ENCODE data around the gene PTK7.
A peak's percentile ranks its signal among the peaks of the same experiment; 100 is the strongest.

PTK7 gene

DNA sequence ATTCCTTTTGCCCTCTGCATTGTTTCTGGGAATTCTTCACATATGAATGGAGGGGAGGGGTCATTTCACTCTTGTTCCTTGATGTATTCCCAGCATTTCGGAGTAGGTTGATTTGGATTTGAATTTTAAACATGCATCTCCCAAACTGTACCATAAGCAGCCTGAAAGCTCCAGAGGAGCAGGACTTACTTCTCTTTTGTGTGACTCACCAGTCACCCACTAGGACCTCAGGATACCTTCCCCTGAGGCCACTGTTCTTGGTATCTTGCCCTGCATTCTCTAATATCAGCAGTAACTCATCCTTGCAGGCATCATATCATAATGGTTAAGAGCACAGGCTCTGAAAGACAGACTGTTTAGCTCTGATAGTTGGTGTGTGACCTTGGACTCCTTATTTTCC, 17.6 kb upstream of the PTK7 start:
- TF ChIP-seq LEF1 (IDR thresholded peaks at IDR 0.05; ENCODE audit: borderline replicate concordance) (no peak), PKNOX1 (IDR thresholded peaks at IDR 0.05) (no peak), HDGF (IDR thresholded peaks at IDR 0.05; ENCODE audit: borderline replicate concordance) (no peak)
- DNase-seq (ENCODE audit: extremely low spot score): no peak
- POLR2A ChIA-PET: interaction anchor here (0.8 to 2.4 kb wide), 10 partner anchors 9 to 129 kb away, joined by 3 to 20 read pairs (median 8); partner anchors contain the start of genes CNPY3, KLHDC3, MEA1 and PEX6
- CTCF ChIA-PET: no interaction called here

DNA sequence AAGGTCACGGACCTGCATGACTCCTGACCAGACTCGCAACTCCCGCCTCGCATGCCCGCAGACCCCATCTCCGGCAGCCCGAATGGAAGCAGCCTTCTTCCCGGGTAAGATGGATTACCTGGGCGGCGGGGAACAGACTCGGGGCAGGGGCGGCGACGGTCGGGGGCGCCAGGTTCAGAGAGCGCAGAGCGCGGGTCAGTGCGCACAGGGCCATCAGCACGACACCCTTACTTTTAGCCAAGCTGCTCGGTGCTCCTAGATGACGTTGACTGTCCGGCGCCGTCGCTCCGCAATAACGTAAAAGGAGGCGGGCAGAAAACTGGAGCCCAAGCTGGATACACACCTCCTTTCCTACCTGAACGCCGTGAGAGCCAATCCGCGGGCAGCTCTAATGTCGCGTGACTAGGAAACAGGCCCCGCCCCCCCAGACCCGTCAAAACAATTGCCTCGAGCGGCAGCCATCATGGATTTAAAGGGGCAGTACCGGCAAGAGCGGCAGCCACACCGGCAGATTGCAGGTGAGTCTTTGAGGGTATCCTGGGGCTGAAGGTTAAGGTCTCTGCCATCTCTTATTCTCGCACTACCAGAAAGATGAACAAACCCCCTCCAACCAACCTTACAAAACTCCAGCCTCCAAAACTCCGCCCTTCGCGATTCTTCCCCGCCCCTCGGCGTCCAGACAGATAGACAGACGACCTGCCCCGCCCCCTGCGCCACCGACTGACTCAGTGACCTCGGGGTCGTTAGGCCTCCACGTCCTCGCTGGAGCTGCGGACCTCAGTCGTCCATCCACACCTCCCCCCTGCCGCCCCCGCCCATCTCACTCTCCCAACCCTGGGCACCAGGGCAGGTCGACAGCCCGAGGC, 16.7 kb upstream of the PTK7 start, which contains the start of the genes KLC4 and MRPL2:
Gene KLC4 (plus strand): TSS at position 464 of the 866 bp plus-strand sequence. CDS start 1,705 bp downstream, outside the sequence.
Gene MRPL2 (minus strand): TSS at position 267 of the 866 bp plus-strand sequence. CDS start 53 bp downstream, at position 214.
- ChIA-PET CTCF (no interaction called here), POLR2A (interaction anchor here (0.6 to 2.4 kb wide), 28 partner anchors 10 to 131 kb away, joined by 3 to 20 read pairs (median 4); partner anchors contain the start of genes CNPY3, KLHDC3, MEA1 and PEX6)
- no peak for TF ChIP-seq ELF4 (IDR thresholded peaks at IDR 0.05)
- peak; percentile 87 for TF ChIP-seq PKNOX1 (IDR thresholded peaks at IDR 0.05)
- DNase-seq (ENCODE audit: extremely low spot score): peak; percentile 99

DNA sequence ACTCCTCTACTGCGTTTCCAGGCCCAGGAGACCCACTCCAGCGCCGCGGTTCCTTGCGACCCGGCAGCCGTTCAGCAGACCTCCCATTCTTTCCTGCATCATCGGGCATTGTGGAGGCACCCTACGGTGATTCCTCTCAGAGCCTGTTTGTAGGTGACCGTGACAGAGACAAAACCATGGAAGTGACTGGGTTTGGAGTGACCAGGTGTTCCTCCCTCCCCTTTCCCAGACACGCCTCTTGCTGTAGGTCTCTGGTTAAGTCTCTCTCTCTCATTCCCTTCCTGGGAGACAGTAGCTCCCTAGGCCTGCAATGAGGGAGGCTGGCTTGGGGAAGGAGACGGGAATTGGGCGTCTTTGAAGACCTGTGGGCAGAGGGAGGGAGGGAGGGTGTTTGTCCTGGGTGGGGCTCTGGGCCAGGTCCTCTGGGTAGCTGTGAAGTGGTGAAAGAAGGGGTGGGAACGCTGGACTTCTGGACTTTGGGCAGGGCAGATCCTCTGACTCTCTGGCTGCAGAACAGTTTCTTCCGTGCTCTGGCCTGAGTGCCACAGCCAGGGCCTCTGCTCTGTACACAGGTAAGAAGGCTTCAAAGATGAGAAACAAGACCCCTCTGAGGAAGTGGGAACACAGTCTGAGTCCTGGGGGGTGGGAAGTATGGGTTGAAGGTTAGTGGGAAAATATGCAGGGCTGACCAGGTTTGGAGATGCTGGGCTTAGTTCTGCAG, 15.9 kb upstream of the PTK7 start:
- CTCF ChIA-PET: no interaction called here
- POLR2A ChIA-PET: interaction anchor here (0.7 to 2.4 kb wide), 16 partner anchors 12 to 131 kb away, joined by 3 to 20 read pairs (median 6); partner anchors contain the start of genes CNPY3, KLHDC3, MEA1 and PPP2R5D
- no peak for DNase-seq (ENCODE audit: extremely low spot score)
- TF ChIP-seq LEF1 (IDR thresholded peaks at IDR 0.05; ENCODE audit: borderline replicate concordance) (no peak), PKNOX1 (IDR thresholded peaks at IDR 0.05) (no peak), FOXA1 (IDR thresholded peaks at IDR 0.05) (no peak), NFRKB (IDR thresholded peaks at IDR 0.05) (no peak)

DNA sequence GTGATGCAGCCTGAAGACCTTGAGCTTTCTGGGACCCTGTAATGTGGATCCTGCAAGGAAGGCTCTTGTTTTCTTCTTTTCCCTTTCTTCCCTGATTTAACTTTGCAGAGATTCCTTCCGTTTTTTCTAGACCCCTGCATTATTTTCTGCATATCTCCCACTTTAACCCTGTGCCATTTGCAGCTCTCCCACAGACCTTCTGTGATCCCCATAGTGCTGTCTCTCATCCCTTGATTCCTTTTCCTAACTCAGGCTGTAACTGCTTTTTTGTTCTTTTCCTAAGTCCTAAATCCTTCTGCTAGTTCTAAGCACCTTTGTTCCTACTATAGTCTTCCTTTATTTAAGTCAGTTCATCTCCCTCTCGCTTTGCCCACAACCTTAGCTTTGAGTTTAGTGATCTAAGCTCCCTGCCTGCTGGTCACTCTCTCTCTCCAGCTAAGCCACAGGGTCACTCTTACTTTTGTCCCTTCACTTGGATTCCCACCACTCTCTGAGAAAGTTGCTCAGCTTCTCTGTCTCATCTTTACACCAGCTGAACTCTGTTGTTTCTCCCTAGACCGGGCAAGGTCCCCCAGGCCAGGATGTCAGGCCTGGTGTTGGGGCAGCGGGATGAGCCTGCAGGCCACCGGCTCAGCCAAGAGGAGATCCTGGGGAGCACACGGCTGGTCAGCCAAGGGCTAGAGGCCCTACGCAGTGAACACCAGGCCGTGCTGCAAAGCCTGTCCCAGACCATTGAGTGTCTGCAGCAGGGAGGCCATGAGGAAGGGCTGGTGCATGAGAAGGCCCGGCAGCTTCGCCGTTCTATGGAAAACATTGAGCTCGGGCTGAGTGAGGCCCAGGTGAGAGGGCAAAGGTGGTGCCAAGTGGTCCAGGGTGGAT, 15.1 kb upstream of the PTK7 start:
- ChIA-PET CTCF (no interaction called here), POLR2A (interaction anchor here (0.8 to 2.4 kb wide), 5 partner anchors 13 to 77 kb away, joined by 3 to 20 read pairs (median 9); partner anchors contain the start of genes KLHDC3, MEA1 and PPP2R5D)
- no peak for TF ChIP-seq ARNT (IDR thresholded peaks at IDR 0.05)
- no peak for TF ChIP-seq FOXA1 (IDR thresholded peaks at IDR 0.05)
- TF ChIP-seq FOXM1 (IDR thresholded peaks at IDR 0.05; ENCODE audit: borderline replicate concordance): no peak
- TF ChIP-seq ZNF384 (IDR thresholded peaks at IDR 0.05): no peak
- no peak for DNase-seq (ENCODE audit: extremely low spot score)

- DNase-seq (ENCODE audit: extremely low spot score): no peak
- POLR2A ChIA-PET: no interaction called here
- CTCF ChIA-PET: no interaction called here
- no peak for TF ChIP-seq ELF4 (IDR thresholded peaks at IDR 0.05)
- TF ChIP-seq TARDBP (IDR thresholded peaks at IDR 0.05): no peak
- TF ChIP-seq CTBP1 (IDR thresholded peaks at IDR 0.05; ENCODE audit: borderline replicate concordance): no peak
- TF ChIP-seq SUZ12 (IDR thresholded peaks at IDR 0.05): no peak
Observed at GRCh38 chr6:43061861-43062260, 14.3 kb upstream of the PTK7 start.

DNA sequence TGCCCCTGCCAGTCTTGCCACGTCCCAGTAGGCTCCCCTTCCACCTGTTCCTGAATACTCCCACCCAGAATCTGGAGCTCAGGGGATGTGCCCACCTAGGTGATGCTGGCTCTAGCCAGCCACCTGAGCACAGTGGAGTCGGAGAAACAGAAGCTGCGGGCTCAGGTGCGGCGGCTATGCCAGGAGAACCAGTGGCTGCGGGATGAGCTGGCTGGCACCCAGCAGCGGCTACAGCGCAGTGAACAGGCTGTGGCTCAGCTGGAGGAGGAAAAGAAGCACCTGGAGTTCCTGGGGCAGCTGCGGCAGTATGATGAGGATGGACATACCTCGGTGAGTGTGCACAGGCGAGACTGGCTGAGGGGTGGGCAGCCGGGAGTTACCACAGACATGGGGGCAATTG, 13.3 kb upstream of the PTK7 start:
- POLR2A ChIA-PET: interaction anchor here (1.0 to 1.7 kb wide), 2 partner anchors 9 to 79 kb away, joined by 4 to 7 read pairs; partner anchors contain the start of genes CUL7 and PPP2R5D
- TF ChIP-seq PKNOX1 (IDR thresholded peaks at IDR 0.05) (no peak), FOXA1 (IDR thresholded peaks at IDR 0.05) (no peak), FOXK2 (IDR thresholded peaks at IDR 0.05) (no peak), L3MBTL2 (conservative IDR thresholded peaks at IDR 0.05) (no peak), SP1 (IDR thresholded peaks at IDR 0.05) (no peak), LEF1 (IDR thresholded peaks at IDR 0.05; ENCODE audit: borderline replicate concordance) (no peak), TARDBP (IDR thresholded peaks at IDR 0.05) (no peak), ZNF384 (IDR thresholded peaks at IDR 0.05) (no peak)
- no peak for DNase-seq (ENCODE audit: extremely low spot score)
- CTCF ChIA-PET: no interaction called here

All from HEK293T (cell line).